NCI-H774 (cell line): ENCODE data around the gene FXYD7.
"Not testable (repeated sequence)": the region's sequence is repeated elsewhere in the genome, so short reads cannot be mapped to it uniquely, and the experiment has no call there.

Source experiments
- DNase-seq: peaks from one replicate; lab custom pipeline; 2025; lab: John Stamatoyannopoulos, UW

Gene FXYD7

GRCh38 chr19:35127871-35128270 lies 15.2 kb upstream of the FXYD7 start:
- no peak for DNase-seq

GRCh38 chr19:35128398-35129057 lies 14.5 kb upstream of the FXYD7 start:
- no peak for DNase-seq

- not testable (repeated sequence) for DNase-seq
Measured at GRCh38 chr19:35129724-35130274, 13.3 kb upstream of the FXYD7 start.

- DNase-seq = no peak
Measured at GRCh38 chr19:35130761-35131720, 12.0 kb upstream of the FXYD7 start.

- DNase-seq = no peak
Measured at GRCh38 chr19:35132254-35132653, 10.8 kb upstream of the FXYD7 start.

- DNase-seq = no peak
Measured at GRCh38 chr19:35133826-35134225, 9.2 kb upstream of the FXYD7 start.

GRCh38 chr19:35134601-35135242 lies 8.3 kb upstream of the FXYD7 start, which contains the start of gene LGI4:
LGI4 (minus strand) TSS chr19:35135059; CDS start chr19:35134680, 379 bp downstream.
- DNase-seq = no peak

- no peak for DNase-seq
Measured at GRCh38 chr19:35135389-35135909, 7.6 kb upstream of the FXYD7 start.

- DNase-seq = no peak
Measured at GRCh38 chr19:35136231-35136630, 6.8 kb upstream of the FXYD7 start.

- DNase-seq = no peak
Measured at GRCh38 chr19:35136977-35137702, 5.9 kb upstream of the FXYD7 start.

GRCh38 chr19:35138305-35138892 lies 4.7 kb upstream of the FXYD7 start, which contains the start of gene FXYD1:
FXYD1 (plus strand) TSS chr19:35138824; CDS start chr19:35140080, 1,256 bp downstream.
- no peak for DNase-seq

- DNase-seq = no peak
Measured at GRCh38 chr19:35140207-35140961, 2.7 kb upstream of the FXYD7 start.

GRCh38 chr19:35140962-35141836 lies 1.9 kb upstream of the FXYD7 start:
- peak; percentile 74 for DNase-seq

GRCh38 chr19:35141837-35142605 lies 1.0 kb upstream of the FXYD7 start:
- DNase-seq = no peak

- DNase-seq = no peak
Measured at GRCh38 chr19:35142606-35143230, 337 bp upstream of the FXYD7 start.

- no peak for DNase-seq
Measured at GRCh38 chr19:35143818-35144217, 763 bp downstream of the FXYD7 start.

- no peak for DNase-seq
Measured at GRCh38 chr19:35144259-35144599, 1.2 kb downstream of the FXYD7 start.
